Transverse colon (tissue), 4 donors: ENCODE measurements around the gene MSH3. TPM values are rescaled to one million over a fixed set of nuclear protein-coding genes. Genes with fewer than 3 reads are reported as not detected.

ENCODE experiments used
- DNase-seq: peaks from one replicate; pipeline ENCODE4 v3.0.0-alpha.2; 2019
- H3K27ac ChIP-seq, 4 donors: fragments of 200-600 bp; sonication (generic); 2 replicates each; pipeline ENCODE4 v1.5.1; 2016 to 2018; ENCODE audit warnings: inconsistent platforms in 4 of 4
- H3K27me3 ChIP-seq: fragments of 200-600 bp; sonication (generic); 2 replicates; pipeline ENCODE4 v1.5.1; 2017; ENCODE audit warnings: inconsistent platforms
- H3K36me3 ChIP-seq, 4 donors: fragments of 200-600 bp; sonication (generic); 2 replicates each; pipeline ENCODE4 v1.5.1; 2017 to 2019; ENCODE audit warnings: inconsistent platforms in 4 of 4
- H3K4me1 ChIP-seq, 4 donors: fragments of 200-600 bp; sonication (generic); 2 replicates each; pipeline ENCODE4 v1.5.1; 2017 to 2020; ENCODE audit warnings: inconsistent platforms in 4 of 4
- H3K4me3 ChIP-seq, 4 donors: fragments of 200-600 bp; sonication (generic); 1 replicate in 1 of 4; 2 replicates in 3 of 4; pipeline versions ENCODE4 v1.5.1 to v1.6.1; 2017 to 2019; ENCODE audit warnings: inconsistent platforms in 4 of 4
- H3K9me3 ChIP-seq, 2 donors: fragments of 200-600 bp; sonication (generic); 2 replicates each; pipeline ENCODE4 v1.5.1; 2017 to 2019; ENCODE audit warnings: inconsistent platforms in 2 of 2
- EP300 ChIP-seq: sonication (generic); formaldehyde crosslinking; IDR thresholded peaks from one replicate; pipeline ENCODE4 v1.6.1; 2017; ENCODE audit warnings: antibody characterized with exemption, low read depth
- POLR2A ChIP-seq: fragments of 450-650 bp; IDR thresholded peaks from one replicate; pipeline ENCODE4 v1.6.1; 2016; ENCODE audit warnings: antibody characterized with exemption, mild to moderate bottlenecking, moderate library complexity
- POLR2AphosphoS5 ChIP-seq, 3 donors: sonication (generic); formaldehyde crosslinking; IDR thresholded peaks; one replicate each; pipeline ENCODE4 v1.6.1; 2016; ENCODE audit warnings: antibody characterized with exemption in 3 of 3
- WGBS, 2 donors: methylation state at CpG; one replicate each; pipeline ENCODE4 v1.1.5; 2018; ENCODE audit warnings: low coverage in 1 of 2; 5-methylcytosine and 5-hydroxymethylcytosine counted together
- in situ Hi-C, 4 donors: fragments of 200-750 bp; cut with MboI; loops; one replicate each; pipeline versions ENCODE4 v1.15.0 to v1.15.1; 2017; ENCODE audit warnings: low sequenced_read_pairs in 3 of 4, low pct_ligation_motif_present in 1 of 4, low pct_unique_long_range_greater_than_20kb in 1 of 4
- intact Hi-C: fragments of 100-400 bp; cut with DNase I; formaldehyde crosslinking; loops from one replicate; pipeline ENCODE4 v1.15.1; 2023; ENCODE audit warnings: low total_unique reads
- total RNA-seq, 4 donors: library from RNA; depleted of rRNA; stranded (reverse); fragments of >200 nt; gene quantifications; one replicate each; pipeline ENCODE4 v1.1.0, GENCODE V29; 2016
- TF ChIP-seq, protein P1 (sequence below), 5 experiments: fragments of 200-600 bp in 3 of 5; fragments of 450-650 bp in 2 of 5; sonication (generic) in 3 of 5; IDR thresholded peaks; 1 replicate in 2 of 5; 2 replicates in 3 of 5; pipeline ENCODE4 v1.5.1; 2016 to 2017; ENCODE audit warnings: antibody characterized with exemption in 5 of 5, inconsistent platforms in 3 of 5, mild to moderate bottlenecking in 2 of 5, moderate library complexity in 1 of 5

MSH3 gene
- total RNA-seq, 4 donors from 2014 or later: 6.4 to 22.2 (median 17.2) TPM

DNA sequence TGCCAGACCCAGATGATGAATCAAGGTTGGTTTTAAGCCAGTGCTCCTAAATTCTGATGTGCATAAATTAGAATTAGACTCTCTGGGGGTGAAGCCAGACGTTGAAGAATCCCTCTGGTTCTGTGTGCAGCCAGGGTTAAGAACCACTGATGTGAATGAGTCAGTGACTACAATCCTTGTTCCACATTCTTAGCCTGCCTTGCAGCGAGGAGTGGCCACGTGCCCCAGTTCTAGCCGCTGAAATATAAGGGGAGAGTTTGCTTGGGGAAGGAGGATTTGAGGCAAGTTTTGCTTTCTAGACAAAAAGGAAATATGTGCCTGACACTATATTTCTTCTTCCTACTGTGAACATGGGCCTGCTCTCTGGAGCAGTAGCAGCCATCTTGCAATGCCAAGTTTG lies 34.2 kb upstream of the MSH3 start:
- TF ChIP-seq, protein P1, sequence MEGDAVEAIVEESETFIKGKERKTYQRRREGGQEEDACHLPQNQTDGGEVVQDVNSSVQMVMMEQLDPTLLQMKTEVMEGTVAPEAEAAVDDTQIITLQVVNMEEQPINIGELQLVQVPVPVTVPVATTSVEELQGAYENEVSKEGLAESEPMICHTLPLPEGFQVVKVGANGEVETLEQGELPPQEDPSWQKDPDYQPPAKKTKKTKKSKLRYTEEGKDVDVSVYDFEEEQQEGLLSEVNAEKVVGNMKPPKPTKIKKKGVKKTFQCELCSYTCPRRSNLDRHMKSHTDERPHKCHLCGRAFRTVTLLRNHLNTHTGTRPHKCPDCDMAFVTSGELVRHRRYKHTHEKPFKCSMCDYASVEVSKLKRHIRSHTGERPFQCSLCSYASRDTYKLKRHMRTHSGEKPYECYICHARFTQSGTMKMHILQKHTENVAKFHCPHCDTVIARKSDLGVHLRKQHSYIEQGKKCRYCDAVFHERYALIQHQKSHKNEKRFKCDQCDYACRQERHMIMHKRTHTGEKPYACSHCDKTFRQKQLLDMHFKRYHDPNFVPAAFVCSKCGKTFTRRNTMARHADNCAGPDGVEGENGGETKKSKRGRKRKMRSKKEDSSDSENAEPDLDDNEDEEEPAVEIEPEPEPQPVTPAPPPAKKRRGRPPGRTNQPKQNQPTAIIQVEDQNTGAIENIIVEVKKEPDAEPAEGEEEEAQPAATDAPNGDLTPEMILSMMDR (IDR thresholded peaks at IDR 0.05): no peak
- Histone ChIP-seq H3K27ac (no peak overlapping the region), H3K36me3 (no peaks in the 10 kb centered on the region), H3K27me3 (no peaks in the 10 kb centered on the region), H3K4me1 (peaks cover 0 to 4% (median 0%) of the 10 kb centered on the region in 4 donors), H3K9me3 (no peaks in the 10 kb centered on the region), H3K4me3 (no peak overlapping the region)
- in situ Hi-C loops (no loop called here), intact Hi-C loops (no loop called here)
- no peak for DNase-seq
- 85 to 100% methylated on average over 2 to 4 of the region's 4 CpGs for WGBS, 2 donors

- in situ Hi-C loops: no loop called here
- no peak for DNase-seq
- no peak overlapping the region for H3K4me3 ChIP-seq
- no peaks in the 10 kb centered on the region for H3K36me3 ChIP-seq
- H3K27me3 ChIP-seq: no peaks in the 10 kb centered on the region
- H3K9me3 ChIP-seq: no peaks in the 10 kb centered on the region
- 78 to 80% methylated on average over 2 of the region's 2 CpGs for WGBS, 2 donors
- intact Hi-C loops: no loop called here
- TF ChIP-seq POLR2A (no peak), EP300 (no peak), POLR2AphosphoS5 (IDR thresholded peaks at IDR 0.05) (no peak)
- TF ChIP-seq, protein P1 (IDR thresholded peaks at IDR 0.05): no peak
- peaks cover 0 to 4% (median 0%) of the 10 kb centered on the region in 4 donors for H3K4me1 ChIP-seq
- H3K27ac ChIP-seq: no peak overlapping the region
These were observed 31.7 kb upstream of the MSH3 start for GRCh38 chr5:80622756-80623155.

DNA sequence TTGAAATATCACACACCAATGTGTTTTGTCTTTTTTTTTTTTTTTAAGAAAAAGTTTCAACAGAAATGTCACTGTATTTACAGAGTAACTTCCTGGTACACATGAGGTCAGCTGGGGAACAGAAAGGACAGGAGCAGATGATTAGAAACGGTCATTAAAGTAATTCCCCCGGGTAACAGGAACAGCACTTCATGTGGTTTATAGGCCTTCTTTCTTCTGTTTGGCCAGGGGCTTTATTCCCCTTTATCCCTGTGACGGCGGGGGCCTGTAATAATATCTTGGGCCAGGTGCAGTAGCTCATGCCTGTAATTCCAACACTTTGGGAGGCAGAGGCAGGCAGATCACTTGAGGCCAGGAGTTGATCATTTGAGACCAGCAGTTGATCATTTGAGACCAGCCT lies 30.5 kb upstream of the MSH3 start:
- in situ Hi-C loops: no loop called here

DNA sequence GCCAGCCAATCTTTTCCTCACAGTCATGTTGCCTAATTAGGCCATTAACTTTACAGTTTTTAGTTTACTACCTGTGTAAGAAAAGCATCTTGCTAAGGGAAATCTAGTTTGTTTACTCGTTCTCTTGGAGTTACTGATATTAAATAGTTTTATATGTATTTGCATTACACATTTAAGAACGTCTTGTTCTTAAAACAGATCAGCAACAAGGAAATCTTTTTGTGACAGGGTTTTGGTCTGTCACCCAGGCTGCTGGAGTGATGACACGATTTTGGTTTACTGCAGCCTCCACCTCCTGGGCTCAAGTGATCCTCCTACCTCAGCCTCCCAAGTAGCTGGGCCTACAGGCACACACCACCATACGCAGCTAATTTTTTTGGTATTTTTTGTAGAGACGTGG lies 29.2 kb upstream of the MSH3 start:
- TF ChIP-seq POLR2A: no peak
- TF ChIP-seq EP300: no peak
- TF ChIP-seq, protein P1 (IDR thresholded peaks at IDR 0.05): no peak
- no peak for TF ChIP-seq POLR2AphosphoS5 (IDR thresholded peaks at IDR 0.05)
- H3K9me3 ChIP-seq: no peaks in the 10 kb centered on the region
- H3K27ac ChIP-seq: no peak overlapping the region
- 82 to 85% methylated on average over 4 to 5 of the region's 5 CpGs for WGBS, 2 donors
- peaks cover 0 to 4% (median 0%) of the 10 kb centered on the region in 4 donors for H3K4me1 ChIP-seq
- intact Hi-C loops (no loop called here), in situ Hi-C loops (no loop called here)
- H3K4me3 ChIP-seq: no peak overlapping the region
- no peaks in the 10 kb centered on the region for H3K27me3 ChIP-seq
- peaks cover 0 to 5% (median 0%) of the 10 kb centered on the region in 4 donors for H3K36me3 ChIP-seq
- no peak for DNase-seq

More for the DNA sequence above, 30.5 kb upstream of the MSH3 start:
- H3K27me3 ChIP-seq: no peaks in the 10 kb centered on the region
- no peak overlapping the region for H3K27ac ChIP-seq
- no peak for DNase-seq
- intact Hi-C loops: no loop called here
- H3K4me1 ChIP-seq: peaks cover 0 to 4% (median 0%) of the 10 kb centered on the region in 4 donors
- H3K4me3 ChIP-seq: no peak overlapping the region
- 7 to 16% methylated on average over 2 to 4 of the region's 4 CpGs for WGBS, 2 donors
- H3K36me3 ChIP-seq: no peaks in the 10 kb centered on the region
- H3K9me3 ChIP-seq: no peaks in the 10 kb centered on the region
- TF ChIP-seq, protein P1 (IDR thresholded peaks at IDR 0.05): no peak
- TF ChIP-seq POLR2AphosphoS5 (IDR thresholded peaks at IDR 0.05) (no peak), POLR2A (no peak), EP300 (no peak)
